Daoy (cell line): ENCODE measurements around the gene LRRC4C. TPM values are rescaled to one million over a fixed set of nuclear protein-coding genes. Genes with fewer than 3 reads are reported as not detected.
"Not testable (repeated sequence)": the region's sequence is repeated elsewhere in the genome, so short reads cannot be mapped to it uniquely, and the experiment has no call there.

ENCODE experiments used
- DNase-seq: peaks from one replicate; pipeline ENCODE4 v3.0.0-alpha.2; 2015; ENCODE audit warnings: low read depth
- total RNA-seq: library from RNA; depleted of rRNA; stranded (reverse); fragments of >200 nt; shearing (Covaris generic); gene quantifications from 2 replicates; pipeline ENCODE4 v1.2.3, GENCODE V29; 2014

The LRRC4C gene
- total RNA-seq, 1 experiment from 2014 or later = not detected

DNA sequence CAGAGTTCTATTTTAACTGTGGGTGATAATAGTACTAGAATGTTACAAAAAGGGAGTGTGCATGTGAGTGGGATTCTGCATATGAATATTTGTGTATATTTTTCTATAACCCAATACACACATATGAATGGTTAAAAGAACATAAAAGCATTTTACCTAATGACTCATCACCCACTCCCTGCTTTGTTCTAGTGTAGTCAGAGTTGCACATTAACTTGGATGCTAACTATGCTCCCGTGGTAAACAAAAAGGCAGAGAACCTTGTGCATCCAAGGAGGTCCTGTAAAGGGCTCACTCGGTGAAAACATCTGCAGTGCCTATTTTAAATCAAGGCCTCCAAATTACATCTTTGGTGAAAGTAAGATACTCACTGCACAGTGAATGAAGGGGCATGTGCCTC, 1289.4 kb downstream of the LRRC4C start:
- no peak for DNase-seq

GRCh38 chr11:40168414-40168813, 1291.0 kb downstream of the LRRC4C start:
- DNase-seq = no peak

GRCh38 chr11:40167805-40168204, 1291.6 kb downstream of the LRRC4C start:
- DNase-seq = not testable (repeated sequence)

DNA sequence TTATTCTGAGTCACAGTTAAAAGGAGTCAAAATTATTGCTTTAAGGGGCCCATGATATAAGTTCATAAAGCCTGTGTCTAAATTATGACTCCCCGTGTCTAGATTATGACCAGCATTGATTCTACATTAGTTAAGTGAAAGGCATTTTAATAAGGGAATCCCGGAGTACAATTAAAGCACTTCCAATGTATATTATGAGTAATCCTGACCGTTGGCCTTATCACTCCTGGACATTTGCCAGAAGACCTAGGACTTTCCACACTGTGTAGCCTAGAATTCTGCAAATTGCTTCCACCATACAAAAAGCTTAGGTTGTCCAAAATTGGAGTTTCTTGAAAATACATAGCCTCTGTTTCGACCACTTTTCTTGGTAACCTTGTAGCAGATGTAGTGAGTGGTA, 1292.6 kb downstream of the LRRC4C start:
- no peak for DNase-seq

- DNase-seq = no peak
These were observed 1296.3 kb downstream of the LRRC4C start for GRCh38 chr11:40162901-40163883.

DNA sequence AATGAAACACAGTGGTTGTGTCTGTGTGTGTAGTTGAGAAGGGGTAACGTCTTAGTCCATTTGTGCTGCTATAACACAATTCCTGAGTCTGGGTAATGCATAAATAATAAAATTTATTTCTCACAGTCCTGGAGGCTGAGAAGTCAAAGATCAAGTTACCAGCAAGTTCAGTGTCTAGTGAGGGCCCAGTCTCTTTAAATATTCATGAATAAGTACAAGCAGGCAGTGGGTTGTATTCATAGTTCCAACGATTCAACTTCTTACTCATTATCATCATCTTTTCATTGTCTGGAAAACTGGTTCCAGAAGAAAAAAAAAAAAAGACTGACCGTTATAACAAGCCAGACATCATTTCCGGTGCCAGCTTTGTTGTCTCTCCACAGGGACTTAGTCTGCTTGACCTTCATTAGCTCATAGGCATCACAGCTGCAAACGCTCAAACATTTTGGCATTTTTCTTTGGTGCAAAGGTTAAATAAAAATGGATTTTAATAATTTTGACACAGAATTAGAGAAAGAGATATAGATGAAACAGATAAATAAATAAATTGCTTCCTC, 1297.5 kb downstream of the LRRC4C start:
- no peak for DNase-seq

- no peak for DNase-seq
These were observed 1299.0 kb downstream of the LRRC4C start for GRCh38 chr11:40160418-40160817.

GRCh38 chr11:40149721-40150120, 1309.7 kb downstream of the LRRC4C start:
- no peak for DNase-seq

- DNase-seq = no peak
These were observed 1318.9 kb downstream of the LRRC4C start for GRCh38 chr11:40140560-40140959.

DNA sequence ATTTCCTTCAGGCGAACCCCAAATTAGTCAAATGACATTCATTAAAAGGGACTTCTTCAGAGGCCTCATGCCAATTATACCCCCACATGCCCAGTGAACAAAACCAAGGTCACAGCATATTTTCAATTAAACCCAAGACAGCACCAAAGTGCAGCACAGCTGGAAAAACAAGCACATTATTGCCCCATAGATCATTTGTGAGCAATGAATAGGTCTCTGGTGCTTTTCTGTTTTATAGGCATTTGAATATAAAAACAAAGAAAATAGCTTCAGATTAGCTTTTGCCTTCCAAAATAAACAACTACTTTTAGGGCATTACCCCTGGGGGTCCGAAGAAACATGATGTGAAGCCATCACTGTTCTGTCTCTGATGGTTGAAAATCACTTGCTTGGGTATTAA, 1319.9 kb downstream of the LRRC4C start:
- DNase-seq = no peak

DNA sequence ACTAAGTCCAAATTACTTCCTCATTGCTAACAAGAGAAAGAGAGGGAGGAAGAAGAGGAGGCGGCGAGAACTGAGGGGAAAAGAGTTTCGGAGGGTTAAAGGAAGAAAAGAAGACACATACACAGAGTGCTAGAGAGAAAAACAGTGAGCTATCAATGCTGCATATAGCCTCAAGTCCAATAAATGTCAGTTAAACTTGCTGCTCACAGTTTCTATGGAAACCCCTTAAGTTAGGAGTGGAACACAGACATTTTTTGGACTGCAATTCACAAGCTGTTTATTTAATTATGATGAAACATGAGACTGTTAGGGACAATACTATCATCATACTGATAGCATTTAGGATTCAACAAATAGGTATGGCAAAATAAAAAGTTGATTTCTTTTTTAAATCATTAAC, 1320.4 kb downstream of the LRRC4C start:
- no peak for DNase-seq

GRCh38 chr11:40134820-40135570, 1324.5 kb downstream of the LRRC4C start:
- DNase-seq = no peak

DNA sequence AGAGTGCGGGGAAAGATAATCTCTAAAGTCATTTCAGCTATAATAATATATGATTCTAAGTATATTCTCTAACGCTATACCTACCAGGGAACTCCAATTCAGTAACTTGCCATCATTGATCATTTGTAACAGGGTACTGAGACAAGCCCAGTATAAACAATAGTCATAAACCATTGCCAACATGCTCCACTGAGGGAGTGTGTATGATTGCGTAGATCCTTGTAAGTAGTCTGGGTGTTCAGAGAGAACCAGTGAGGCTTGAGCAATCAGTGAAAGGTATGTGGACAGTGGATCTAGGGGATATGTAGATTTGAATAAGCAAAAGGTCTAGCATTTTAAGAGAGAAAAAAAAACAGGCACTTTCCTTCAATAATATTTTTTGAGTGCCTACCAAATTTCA, 1326.0 kb downstream of the LRRC4C start:
- no peak for DNase-seq

DNA sequence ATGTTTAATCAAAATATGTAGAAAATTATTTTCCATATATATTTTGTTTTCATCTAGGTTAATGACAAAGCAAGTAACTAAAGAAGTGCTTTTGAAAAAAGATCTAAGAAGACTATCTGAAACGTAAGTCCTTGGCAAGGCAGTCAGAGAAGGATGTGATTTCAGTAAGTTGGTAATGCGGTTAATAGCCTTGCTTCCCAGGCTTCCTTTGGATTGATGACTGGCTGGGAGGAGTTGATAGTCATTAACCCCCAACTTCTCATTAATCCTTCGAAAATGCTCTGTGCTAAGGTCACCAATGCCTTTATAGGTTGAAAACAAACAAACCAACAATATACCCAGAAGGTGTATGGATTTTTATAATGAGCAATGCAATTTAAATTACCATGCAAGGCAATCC, 1326.5 kb downstream of the LRRC4C start:
- DNase-seq = no peak

DNA sequence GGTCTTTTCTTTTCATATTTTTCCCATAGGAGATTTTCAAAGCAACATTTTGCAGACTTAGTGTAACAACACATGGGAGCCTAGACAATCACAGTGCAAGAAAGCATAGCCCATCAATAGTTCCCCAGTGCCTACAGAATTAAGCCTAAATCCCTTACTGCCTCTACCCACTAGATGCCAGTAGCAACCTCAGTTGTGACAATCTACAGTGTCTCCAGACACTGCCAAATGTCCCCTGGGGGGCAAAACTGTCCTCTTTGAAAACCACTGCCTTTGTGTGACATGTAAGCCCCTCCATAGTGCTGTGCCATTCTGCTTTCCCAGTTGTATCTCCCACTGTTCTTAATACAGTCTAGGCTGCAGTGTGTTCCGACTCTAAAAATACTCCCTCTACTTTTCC, 1329.0 kb downstream of the LRRC4C start:
- DNase-seq = no peak

DNA sequence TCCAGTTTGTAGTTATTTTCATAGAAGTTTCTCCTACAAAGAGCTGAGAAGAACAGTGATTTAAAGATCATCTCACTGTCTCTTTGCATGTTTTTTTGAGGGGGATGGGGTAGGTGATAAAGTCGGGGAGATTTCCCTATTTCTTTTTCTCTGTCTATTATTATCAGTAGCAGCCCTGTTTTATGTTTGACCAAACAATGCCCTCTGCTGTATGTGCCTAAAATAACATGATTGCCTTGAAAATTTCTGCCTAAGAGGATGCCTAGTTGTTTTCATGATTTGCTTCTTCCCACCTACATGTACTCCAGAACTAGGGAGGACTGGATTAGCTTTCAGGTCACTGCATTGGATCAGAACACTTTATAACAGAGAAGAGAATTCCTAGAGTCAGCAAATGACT, 1330.2 kb downstream of the LRRC4C start:
- DNase-seq = no peak

DNA sequence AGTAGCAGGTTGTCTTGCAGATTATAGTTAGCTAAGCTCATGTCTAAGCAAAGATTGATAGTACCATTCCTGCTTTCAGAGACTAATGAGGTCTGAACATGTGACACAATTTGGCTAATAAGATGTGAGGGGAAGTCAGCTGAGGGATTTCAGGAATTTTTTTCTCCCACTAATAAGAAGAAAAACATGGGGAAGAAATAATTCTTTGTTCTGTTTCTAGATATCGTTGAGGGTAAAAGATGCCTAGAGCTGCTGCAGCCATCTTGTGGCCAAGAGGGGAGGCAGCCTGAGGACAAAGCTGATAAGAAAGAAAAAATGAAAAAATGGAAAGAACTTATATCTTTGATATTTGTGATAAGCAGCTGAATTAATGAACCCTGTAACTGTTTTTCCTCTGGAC, 1334.4 kb downstream of the LRRC4C start:
- no peak for DNase-seq

DNA sequence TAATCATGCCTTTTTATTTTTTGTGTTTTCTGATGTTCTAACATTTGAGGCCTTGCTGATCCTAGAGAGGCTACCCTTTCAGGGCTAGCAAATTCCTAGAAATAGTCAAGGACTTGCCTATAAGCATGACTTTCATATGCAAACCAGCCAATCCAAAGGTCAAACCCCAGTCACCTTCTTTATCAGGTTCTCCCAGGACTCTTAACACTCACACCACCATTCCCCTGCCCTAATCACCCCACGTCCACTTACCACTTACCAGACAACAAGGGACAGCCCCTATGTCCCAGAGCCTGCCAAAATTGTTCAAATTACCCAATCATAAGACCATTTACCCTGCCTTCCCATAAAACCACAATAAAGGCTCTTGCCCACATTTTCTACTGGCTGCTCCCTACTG, 1339.8 kb downstream of the LRRC4C start:
- DNase-seq = no peak

DNA sequence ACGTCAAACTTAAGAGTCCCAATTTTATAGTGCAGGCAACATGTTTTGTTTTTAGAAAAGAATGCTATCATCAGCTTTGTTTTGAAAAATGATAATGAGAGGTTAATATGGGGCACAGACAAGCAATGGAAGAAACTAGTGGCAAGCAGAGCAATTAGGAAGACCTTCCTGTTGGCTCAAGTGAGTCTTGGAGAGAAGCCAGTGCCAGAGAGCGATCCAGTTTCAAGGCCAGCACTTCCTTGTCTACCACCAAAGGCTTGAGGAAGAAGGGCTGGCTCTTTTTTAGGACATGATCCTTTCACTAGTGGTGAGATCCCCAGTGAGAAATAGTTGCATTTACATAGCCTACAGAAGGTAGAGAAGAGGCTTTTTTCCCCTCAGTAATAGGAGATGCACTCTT, 1340.7 kb downstream of the LRRC4C start:
- no peak for DNase-seq

- DNase-seq = no peak
These were observed 1341.4 kb downstream of the LRRC4C start for GRCh38 chr11:40118026-40118425.

- DNase-seq = no peak
These were observed 1354.4 kb downstream of the LRRC4C start for GRCh38 chr11:40104941-40105550.

DNA sequence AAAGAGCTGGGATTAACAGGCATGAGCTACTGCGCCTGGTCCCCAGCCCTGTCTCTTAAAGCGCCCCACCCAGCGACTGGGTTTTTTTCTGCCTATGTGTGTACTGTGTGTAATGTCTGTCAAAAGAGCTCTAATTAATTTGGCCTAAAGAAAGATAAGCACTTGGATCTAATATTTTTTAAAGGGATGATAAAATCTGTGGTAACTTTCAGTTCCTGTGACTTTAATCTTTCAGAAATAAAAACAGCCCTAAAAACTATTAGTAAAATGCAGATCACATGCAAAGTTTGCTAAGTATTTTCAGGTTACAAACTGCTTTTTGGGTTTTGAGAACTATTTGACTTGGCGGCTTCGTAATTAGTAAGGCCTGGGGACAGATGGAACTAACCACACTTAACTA, 1358.7 kb downstream of the LRRC4C start:
- DNase-seq = no peak
